Mesenchymal stem cell (in vitro differentiated cells and primary cell): Measurements from ENCODE around the gene AEBP2.
A peak's percentile ranks its signal among the peaks of the same experiment; 100 is the strongest.

Experiments used
- DNase-seq: peaks from one replicate; pipeline ENCODE4 v3.0.0-alpha.2; 2013
- H2AFZ ChIP-seq: one replicate; pipeline ENCODE4 v1.6.1; 2013; ENCODE audit warnings: low read depth, mild to moderate bottlenecking, control low read depth, inconsistent platforms, low read length, moderate library complexity
- H2AK5ac ChIP-seq: 2 replicates; pipeline ENCODE4 v1.6.1; 2013; ENCODE audit warnings: low read length, moderate library complexity, mild to moderate bottlenecking, inconsistent platforms; ENCODE audit not compliant: severe bottlenecking
- H2BK120ac ChIP-seq: one replicate; pipeline ENCODE4 v1.6.1; 2013; ENCODE audit warnings: low read depth, mild to moderate bottlenecking, inconsistent platforms, low read length, moderate library complexity
- H2BK12ac ChIP-seq, 2 experiments: one replicate each; pipeline ENCODE4 v1.6.1; 2013; ENCODE audit warnings: inconsistent platforms in 2 of 2, low read length in 2 of 2, mild to moderate bottlenecking in 2 of 2, moderate library complexity in 2 of 2, control low read depth in 1 of 2
- H2BK15ac ChIP-seq: one replicate; pipeline ENCODE4 v1.6.1; 2013; ENCODE audit warnings: mild to moderate bottlenecking, low read depth, inconsistent platforms; ENCODE audit not compliant: poor library complexity, severe bottlenecking
- H2BK5ac ChIP-seq: 2 replicates; pipeline ENCODE4 v1.6.1; 2013; ENCODE audit warnings: low read depth, mild to moderate bottlenecking, low read length, control low read depth, inconsistent platforms; ENCODE audit not compliant: poor library complexity, severe bottlenecking
- H3K14ac ChIP-seq, 2 experiments: one replicate each; pipeline ENCODE4 v1.6.1; 2013; ENCODE audit warnings: inconsistent platforms in 2 of 2, low read length in 2 of 2, control low read depth in 1 of 2, mild to moderate bottlenecking in 1 of 2, moderate library complexity in 1 of 2
- H3K18ac ChIP-seq, 2 experiments: one replicate each; pipeline ENCODE4 v1.6.1; 2013; ENCODE audit warnings: inconsistent platforms in 2 of 2, low read length in 2 of 2, control low read depth in 1 of 2, low read depth in 1 of 2, mild to moderate bottlenecking in 1 of 2
- H3K23ac ChIP-seq, 2 experiments: one replicate each; pipeline ENCODE4 v1.6.1; 2013; ENCODE audit warnings: inconsistent platforms in 2 of 2, low read length in 2 of 2, mild to moderate bottlenecking in 2 of 2, moderate library complexity in 2 of 2, control low read depth in 1 of 2
- H3K27ac ChIP-seq: 2 replicates; pipeline ENCODE4 v1.5.1; 2013; ENCODE audit warnings: mild to moderate bottlenecking, moderate library complexity, low read length, control low read depth, inconsistent platforms; ENCODE audit not compliant: poor library complexity, severe bottlenecking
- H3K27me3 ChIP-seq, 2 experiments: 2 replicates each; pipeline versions ENCODE4 v1.6.1 to v1.7.0; 2013; ENCODE audit warnings: low read length in 2 of 2, mild to moderate bottlenecking in 2 of 2, moderate library complexity in 2 of 2, control low read depth in 1 of 2, inconsistent platforms in 1 of 2; ENCODE audit not compliant: control insufficient read depth in 1 of 2, insufficient read depth in 1 of 2
- H3K36me3 ChIP-seq, 2 experiments: 2 replicates each; pipeline versions ENCODE4 v1.6.1 to v1.7.0; 2013; ENCODE audit warnings: low read length in 2 of 2, control low read depth in 1 of 2, inconsistent platforms in 1 of 2, low read depth in 1 of 2, mild to moderate bottlenecking in 1 of 2; ENCODE audit not compliant: insufficient read depth in 2 of 2, control insufficient read depth in 1 of 2
- H3K4ac ChIP-seq, 2 experiments: one replicate each; pipeline ENCODE4 v1.6.1; 2013; ENCODE audit warnings: inconsistent platforms in 2 of 2, low read length in 2 of 2, mild to moderate bottlenecking in 2 of 2, moderate library complexity in 2 of 2, control low read depth in 1 of 2, low read depth in 1 of 2
- H3K4me1 ChIP-seq: 2 replicates; pipeline ENCODE4 v1.6.1; 2013; ENCODE audit warnings: low read depth, low read length, control low read depth; ENCODE audit not compliant: control insufficient read depth, insufficient read depth
- H3K4me2 ChIP-seq: 2 replicates; pipeline ENCODE4 v1.6.1; 2013; ENCODE audit warnings: low read length, mild to moderate bottlenecking, inconsistent platforms; ENCODE audit not compliant: poor library complexity, severe bottlenecking
- H3K4me3 ChIP-seq, 2 experiments: 2 replicates each; pipeline versions ENCODE4 v1.5.1 to v1.7.0; 2013; ENCODE audit warnings: low read length in 2 of 2, mild to moderate bottlenecking in 2 of 2, control low read depth in 1 of 2, low read depth in 1 of 2; ENCODE audit not compliant: insufficient read depth in 1 of 2
- H3K79me1 ChIP-seq: replicated peaks from 2 replicates; pipeline ENCODE4 v1.6.1; 2013; ENCODE audit warnings: mild to moderate bottlenecking, control low read depth, low read length, inconsistent platforms; ENCODE audit not compliant: poor library complexity, severe bottlenecking
- H3K9ac ChIP-seq: 2 replicates; pipeline ENCODE4 v1.7.0; 2013; ENCODE audit warnings: mild to moderate bottlenecking, low read length, moderate library complexity
- H3K9me3 ChIP-seq: 2 replicates; pipeline ENCODE4 v1.7.0; 2013; ENCODE audit warnings: mild to moderate bottlenecking, low read length; ENCODE audit not compliant: control insufficient read depth
- H4K8ac ChIP-seq: one replicate; pipeline ENCODE4 v1.6.1; 2013; ENCODE audit warnings: inconsistent platforms, mild to moderate bottlenecking, low read length, moderate library complexity
- H4K91ac ChIP-seq: one replicate; pipeline ENCODE4 v1.6.1; 2013; ENCODE audit warnings: mild to moderate bottlenecking, low read length, inconsistent platforms
- WGBS: methylation state at CpG from one replicate; pipeline ENCODE4 v1.1.7; 2013; ENCODE audit warnings: mixed read lengths; 5-methylcytosine and 5-hydroxymethylcytosine counted together

AEBP2 gene

GRCh38 chr12:19496219-19496878 lies 57.1 kb downstream of the AEBP2 start:
- no peak overlapping the region for H3K14ac ChIP-seq
- H3K4me3 ChIP-seq, result no peak overlapping the region
- no peaks in the 10 kb centered on the region for H3K27me3 ChIP-seq
- H3K4ac ChIP-seq, result no peak overlapping the region
- WGBS, result 84% methylated on average over 2 of the region's 5 CpGs
- H2BK12ac ChIP-seq, result no peak overlapping the region
- H3K79me1 ChIP-seq, result peaks cover 23% of the 10 kb centered on the region
- no peak for DNase-seq
- no peaks in the 10 kb centered on the region for H3K9me3 ChIP-seq
- no peak overlapping the region for H3K4me2 ChIP-seq
- H3K27ac ChIP-seq, result no peak overlapping the region
- no peak overlapping the region for H2BK15ac ChIP-seq
- H3K9ac ChIP-seq, result no peak overlapping the region
- no peaks in the 10 kb centered on the region for H3K4me1 ChIP-seq
- no peak overlapping the region for H2AK5ac ChIP-seq
- H3K36me3 ChIP-seq, result peaks cover 8 to 47% of the 10 kb centered on the region in 2 experiments
- no peak overlapping the region for H2BK5ac ChIP-seq
- no peak overlapping the region for H2BK120ac ChIP-seq
- H2AFZ ChIP-seq, result no peak overlapping the region
- H4K8ac ChIP-seq, result no peak overlapping the region
- no peak overlapping the region for H3K23ac ChIP-seq
- no peak overlapping the region for H3K18ac ChIP-seq
- no peak overlapping the region for H4K91ac ChIP-seq

GRCh38 chr12:19498099-19498498 lies 58.8 kb downstream of the AEBP2 start:
- no peak overlapping the region for H3K4ac ChIP-seq
- no peak overlapping the region for H3K4me3 ChIP-seq
- H3K79me1 ChIP-seq, result peaks cover 24% of the 10 kb centered on the region
- 49% methylated on average over 2 of the region's 2 CpGs for WGBS
- H3K4me2 ChIP-seq, result no peak overlapping the region
- H2BK15ac ChIP-seq, result no peak overlapping the region
- no peak overlapping the region for H2AFZ ChIP-seq
- no peaks in the 10 kb centered on the region for H3K4me1 ChIP-seq
- H2BK12ac ChIP-seq, result no peak overlapping the region
- H3K23ac ChIP-seq, result no peak overlapping the region
- peaks cover 12 to 53% of the 10 kb centered on the region in 2 experiments for H3K36me3 ChIP-seq
- no peaks in the 10 kb centered on the region for H3K9me3 ChIP-seq
- no peak overlapping the region for H2BK5ac ChIP-seq
- H2AK5ac ChIP-seq, result no peak overlapping the region
- no peak overlapping the region for H3K18ac ChIP-seq
- no peak overlapping the region for H4K91ac ChIP-seq
- no peak overlapping the region for H3K14ac ChIP-seq
- no peak for DNase-seq
- no peaks in the 10 kb centered on the region for H3K27me3 ChIP-seq
- no peak overlapping the region for H2BK120ac ChIP-seq
- no peak overlapping the region for H3K27ac ChIP-seq
- H4K8ac ChIP-seq, result no peak overlapping the region
- no peak overlapping the region for H3K9ac ChIP-seq

GRCh38 chr12:19499030-19499429 lies 59.7 kb downstream of the AEBP2 start:
- H3K18ac ChIP-seq, result no peak overlapping the region
- H3K27ac ChIP-seq, result no peak overlapping the region
- no peak overlapping the region for H3K9ac ChIP-seq
- H3K4me3 ChIP-seq, result no peak overlapping the region
- no peak overlapping the region for H3K4ac ChIP-seq
- H3K79me1 ChIP-seq, result peaks cover 24% of the 10 kb centered on the region
- no peak overlapping the region for H2BK12ac ChIP-seq
- no peak overlapping the region for H2BK15ac ChIP-seq
- H3K36me3 ChIP-seq, result peaks cover 15 to 53% of the 10 kb centered on the region in 2 experiments
- H3K4me1 ChIP-seq, result no peaks in the 10 kb centered on the region
- H2AK5ac ChIP-seq, result no peak overlapping the region
- no peak overlapping the region for H3K23ac ChIP-seq
- no peak overlapping the region for H3K4me2 ChIP-seq
- no peak for DNase-seq
- no peak overlapping the region for H4K8ac ChIP-seq
- H3K27me3 ChIP-seq, result no peaks in the 10 kb centered on the region
- WGBS, result 100% methylated on average over 1 of the region's 4 CpGs
- H2BK120ac ChIP-seq, result no peak overlapping the region
- no peak overlapping the region for H3K14ac ChIP-seq
- H2BK5ac ChIP-seq, result no peak overlapping the region
- H2AFZ ChIP-seq, result no peak overlapping the region
- H3K9me3 ChIP-seq, result no peaks in the 10 kb centered on the region
- H4K91ac ChIP-seq, result no peak overlapping the region

- Histone ChIP-seq H3K9ac (peak overlapping the region; percentile 35), H3K4me3 (no peak overlapping the region), H2AK5ac (no peak overlapping the region), H3K14ac (no peak overlapping the region), H3K23ac (no peak overlapping the region), H2BK12ac (no peak overlapping the region), H2BK5ac (no peak overlapping the region), H3K9me3 (no peaks in the 10 kb centered on the region), H2BK15ac (no peak overlapping the region), H3K79me1 (peaks cover 27% of the 10 kb centered on the region), H2BK120ac (no peak overlapping the region), H3K27me3 (no peaks in the 10 kb centered on the region), H3K36me3 (peaks cover 6 to 20% of the 10 kb centered on the region in 2 experiments), H4K91ac (no peak overlapping the region), H3K4ac (no peak overlapping the region), H3K4me1 (peaks cover 4% of the 10 kb centered on the region), H3K27ac (no peak overlapping the region), H4K8ac (no peak overlapping the region), H2AFZ (no peak overlapping the region), H3K18ac (no peak overlapping the region), H3K4me2 (no peak overlapping the region)
- DNase-seq, result no peak
Observed at GRCh38 chr12:19506497-19506896, 67.2 kb downstream of the AEBP2 start.
